ENCODE data around the gene HOXC12.

HOXC12 gene

GRCh38 chr12:53984901-53985691, 30.4 kb downstream of the HOXC12 start, which contains the start of gene HOXC10:
HOXC10 (plus strand) TSS chr12:53985146; CDS start chr12:53985260, 114 bp downstream.
- DNase-seq = peak; percentile 42 to 67 (median 59)

- no peak for DNase-seq
Observed at GRCh38 chr12:53985692-53985993, 30.9 kb downstream of the HOXC12 start.

- no peak for DNase-seq
Observed at GRCh38 chr12:53985994-53986685, 31.4 kb downstream of the HOXC12 start.

GRCh38 chr12:53986686-53987483, 32.2 kb downstream of the HOXC12 start:
- no peak for DNase-seq

GRCh38 chr12:53987787-53988230, 33.1 kb downstream of the HOXC12 start:
- DNase-seq = no peak

GRCh38 chr12:53988541-53989226, 34.0 kb downstream of the HOXC12 start:
- no peak for DNase-seq

GRCh38 chr12:53989227-53990113, 34.8 kb downstream of the HOXC12 start:
- DNase-seq = peak; percentile 34 to 62 (median 44)

GRCh38 chr12:53990311-53991076, 35.8 kb downstream of the HOXC12 start:
- no peak for DNase-seq

GRCh38 chr12:53991077-53991460, 36.4 kb downstream of the HOXC12 start:
- no peak for DNase-seq

- DNase-seq = no peak
Observed at GRCh38 chr12:53992377-53992889, 37.7 kb downstream of the HOXC12 start.

- peak in 2 of 4 experiments; percentile 19 to 30 for DNase-seq
Observed at GRCh38 chr12:53993162-53994008, 38.7 kb downstream of the HOXC12 start.

- DNase-seq = no peak
Observed at GRCh38 chr12:53994009-53994263, 39.2 kb downstream of the HOXC12 start.

- no peak for DNase-seq
Observed at GRCh38 chr12:53994264-53995001, 39.7 kb downstream of the HOXC12 start.

GRCh38 chr12:53995002-53995377, 40.3 kb downstream of the HOXC12 start:
- DNase-seq = peak in 2 of 4 experiments; percentile 17 to 23

- peak in 2 of 4 experiments; percentile 35 to 45 for DNase-seq
Observed at GRCh38 chr12:53995378-53996239, 40.9 kb downstream of the HOXC12 start.

- no peak for DNase-seq
Observed at GRCh38 chr12:53996240-53997203, 41.8 kb downstream of the HOXC12 start.

Measured in suppressor macrophage (primary cell).